Tibial nerve (tissue), 4 donors: ENCODE measurements around the gene TRIP13. TPM values are rescaled to one million over a fixed set of nuclear protein-coding genes. Genes with fewer than 3 reads are reported as not detected.

ENCODE experiments used
- DNase-seq, 2 donors: peaks; one replicate each; pipeline ENCODE4 v3.0.0-alpha.2; 2019; ENCODE audit warnings: low spot score in 2 of 2
- H3K27ac ChIP-seq, 4 donors: fragments of 200-600 bp; sonication (generic) in 3 of 4; one replicate each; pipeline ENCODE4 v1.5.1; 2017 to 2019; ENCODE audit warnings: mild to moderate bottlenecking in 1 of 4
- H3K27me3 ChIP-seq, 2 donors: fragments of 200-600 bp; sonication (generic) in 1 of 2; one replicate each; pipeline versions ENCODE4 v1.5.1 to v1.6.0; 2017 to 2019
- H3K36me3 ChIP-seq, 3 donors: fragments of 200-600 bp; sonication (generic); one replicate each; pipeline ENCODE4 v1.5.1; 2018 to 2019
- H3K4me1 ChIP-seq, 4 donors: fragments of 200-600 bp; sonication (generic) in 3 of 4; one replicate each; pipeline ENCODE4 v1.5.1; 2017 to 2019
- H3K4me3 ChIP-seq, 4 donors: fragments of 200-600 bp; sonication (generic) in 3 of 4; one replicate each; pipeline ENCODE4 v1.5.1; 2017 to 2019; ENCODE audit warnings: mild to moderate bottlenecking in 1 of 4, moderate library complexity in 1 of 4
- H3K9me3 ChIP-seq, 4 donors: fragments of 200-600 bp; sonication (generic) in 3 of 4; one replicate each; pipeline ENCODE4 v1.5.1; 2017 to 2019
- EP300 ChIP-seq, 2 donors: sonication (generic); formaldehyde crosslinking; IDR thresholded peaks; one replicate each; pipeline ENCODE4 v1.6.1; 2017; ENCODE audit warnings: antibody characterized with exemption in 2 of 2, mild to moderate bottlenecking in 1 of 2
- POLR2A ChIP-seq, 2 donors: fragments of 450-650 bp; IDR thresholded peaks; one replicate each; pipeline ENCODE4 v1.6.1; 2017; ENCODE audit warnings: antibody characterized with exemption in 2 of 2, mild to moderate bottlenecking in 2 of 2, moderate library complexity in 2 of 2
- WGBS, 2 donors: methylation state at CpG; one replicate each; pipeline ENCODE4 v1.1.5; 2018; 5-methylcytosine and 5-hydroxymethylcytosine counted together
- total RNA-seq, 4 donors: library from RNA; depleted of rRNA; stranded (reverse); fragments of >200 nt; gene quantifications; one replicate each; pipeline ENCODE4 v1.1.0, GENCODE V29; 2016
- TF ChIP-seq, protein P1 (sequence below), 5 experiments: fragments of 200-600 bp in 3 of 5; fragments of 450-650 bp in 2 of 5; sonication (generic) in 3 of 5; IDR thresholded peaks; one replicate each; pipeline ENCODE4 v1.5.1; 2016 to 2019; ENCODE audit warnings: antibody characterized with exemption in 5 of 5, mild to moderate bottlenecking in 3 of 5, moderate library complexity in 2 of 5

TRIP13 gene
- total RNA-seq, 4 donors from 2014 or later = 0.30 to 1.3 (median 0.52) TPM

DNA sequence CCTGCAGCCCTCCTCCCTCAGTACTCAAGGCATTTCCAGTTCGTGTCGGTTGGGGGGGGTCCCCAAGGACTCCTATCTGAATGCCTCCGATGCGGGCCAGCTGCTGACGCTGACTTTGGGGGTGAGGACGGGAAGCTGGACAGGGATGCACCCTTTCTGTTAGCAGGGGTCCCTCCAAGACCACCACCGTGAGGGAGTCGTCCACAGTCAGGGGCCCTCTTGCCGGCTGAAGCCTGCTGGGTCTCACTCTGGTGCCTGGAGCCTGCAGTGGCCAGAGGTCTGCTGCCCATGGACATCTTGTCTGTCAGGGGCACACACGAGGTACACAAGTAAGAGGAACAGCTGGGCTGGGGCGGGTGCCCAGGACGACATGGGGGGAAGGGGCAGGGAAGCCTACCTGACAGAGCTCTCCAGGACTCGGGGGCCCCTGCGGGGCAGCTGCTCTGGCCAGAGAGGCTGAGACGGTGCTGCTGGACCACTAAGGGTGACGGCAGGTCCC, 32.8 kb upstream of the TRIP13 start:
- 81 to 85% methylated on average over 14 to 15 of the region's 16 CpGs for WGBS, 2 donors
- Histone ChIP-seq H3K4me1 (peaks cover 0 to 6% (median 0%) of the 10 kb centered on the region in 4 donors), H3K27ac (no peak overlapping the region), H3K4me3 (no peak overlapping the region), H3K27me3 (no peaks in the 10 kb centered on the region), H3K36me3 (peaks cover 0 to 57% (median 0%) of the 10 kb centered on the region in 3 donors), H3K9me3 (no peaks in the 10 kb centered on the region)
- no peak for DNase-seq
- TF ChIP-seq, protein P1, sequence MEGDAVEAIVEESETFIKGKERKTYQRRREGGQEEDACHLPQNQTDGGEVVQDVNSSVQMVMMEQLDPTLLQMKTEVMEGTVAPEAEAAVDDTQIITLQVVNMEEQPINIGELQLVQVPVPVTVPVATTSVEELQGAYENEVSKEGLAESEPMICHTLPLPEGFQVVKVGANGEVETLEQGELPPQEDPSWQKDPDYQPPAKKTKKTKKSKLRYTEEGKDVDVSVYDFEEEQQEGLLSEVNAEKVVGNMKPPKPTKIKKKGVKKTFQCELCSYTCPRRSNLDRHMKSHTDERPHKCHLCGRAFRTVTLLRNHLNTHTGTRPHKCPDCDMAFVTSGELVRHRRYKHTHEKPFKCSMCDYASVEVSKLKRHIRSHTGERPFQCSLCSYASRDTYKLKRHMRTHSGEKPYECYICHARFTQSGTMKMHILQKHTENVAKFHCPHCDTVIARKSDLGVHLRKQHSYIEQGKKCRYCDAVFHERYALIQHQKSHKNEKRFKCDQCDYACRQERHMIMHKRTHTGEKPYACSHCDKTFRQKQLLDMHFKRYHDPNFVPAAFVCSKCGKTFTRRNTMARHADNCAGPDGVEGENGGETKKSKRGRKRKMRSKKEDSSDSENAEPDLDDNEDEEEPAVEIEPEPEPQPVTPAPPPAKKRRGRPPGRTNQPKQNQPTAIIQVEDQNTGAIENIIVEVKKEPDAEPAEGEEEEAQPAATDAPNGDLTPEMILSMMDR (IDR thresholded peaks at IDR 0.05) = no peak
- TF ChIP-seq EP300 (IDR thresholded peaks at IDR 0.05) (no peak), POLR2A (IDR thresholded peaks at IDR 0.05) (no peak)

GRCh38 chr5:860506-861150, 32.1 kb upstream of the TRIP13 start:
- Histone ChIP-seq H3K4me1 (peaks cover 0 to 12% (median 0%) of the 10 kb centered on the region in 4 donors), H3K36me3 (peaks cover 0 to 65% (median 0%) of the 10 kb centered on the region in 3 donors), H3K27me3 (no peaks in the 10 kb centered on the region), H3K27ac (no peak overlapping the region), H3K9me3 (no peaks in the 10 kb centered on the region), H3K4me3 (no peak overlapping the region)
- TF ChIP-seq, protein P1 (IDR thresholded peaks at IDR 0.05) = no peak
- TF ChIP-seq EP300 (IDR thresholded peaks at IDR 0.05) (no peak), POLR2A (IDR thresholded peaks at IDR 0.05) (no peak)
- no peak for DNase-seq
- 88 to 95% methylated on average over 15 of the region's 15 CpGs for WGBS, 2 donors

GRCh38 chr5:861442-862366, 31.0 kb upstream of the TRIP13 start:
- H3K4me1 ChIP-seq = peaks cover 0 to 12% (median 0%) of the 10 kb centered on the region in 4 donors
- TF ChIP-seq POLR2A (IDR thresholded peaks at IDR 0.05) = no peak
- no peak for TF ChIP-seq EP300 (IDR thresholded peaks at IDR 0.05)
- TF ChIP-seq, protein P1 (IDR thresholded peaks at IDR 0.05) = no peak
- H3K4me3 ChIP-seq = no peak overlapping the region
- no peaks in the 10 kb centered on the region for H3K9me3 ChIP-seq
- H3K36me3 ChIP-seq = peaks cover 0 to 76% (median 0%) of the 10 kb centered on the region in 3 donors
- no peaks in the 10 kb centered on the region for H3K27me3 ChIP-seq
- no peak for DNase-seq
- WGBS, 2 donors = 80 to 93% methylated on average over 7 to 17 of the region's 22 CpGs
- no peak overlapping the region for H3K27ac ChIP-seq

- no peak for DNase-seq
- 74 to 76% methylated on average over 14 to 20 of the region's 25 CpGs for WGBS, 2 donors
- Histone ChIP-seq H3K4me1 (peaks cover 0 to 12% (median 0%) of the 10 kb centered on the region in 4 donors), H3K36me3 (peaks cover 0 to 85% (median 0%) of the 10 kb centered on the region in 3 donors), H3K9me3 (no peaks in the 10 kb centered on the region), H3K27me3 (no peaks in the 10 kb centered on the region), H3K4me3 (no peak overlapping the region), H3K27ac (no peak overlapping the region)
- TF ChIP-seq EP300 (IDR thresholded peaks at IDR 0.05) (no peak), POLR2A (IDR thresholded peaks at IDR 0.05) (no peak)
- TF ChIP-seq, protein P1 (IDR thresholded peaks at IDR 0.05) = no peak
Measured at GRCh38 chr5:862367-863243, 30.1 kb upstream of the TRIP13 start.
